HCT116 (cell line): Measurements from ENCODE around the gene DDX10.

Experiments used
- CEBPB ChIP-seq: IDR thresholded peaks from 2 replicates; pipeline ENCODE4 v1.6.1; 2012; ENCODE audit warnings: low read depth
- EGR1 ChIP-seq: IDR thresholded peaks from 2 replicates; pipeline ENCODE4 v1.6.1; 2012; ENCODE audit warnings: low read depth
- EZH2 ChIP-seq: fragments of 200-600 bp; sonication (generic); IDR thresholded peaks from 2 replicates; pipeline ENCODE4 v1.6.1; 2017; ENCODE audit warnings: antibody characterized with exemption, mixed run types
- SIN3A ChIP-seq: IDR thresholded peaks from 2 replicates; pipeline ENCODE4 v1.6.1; 2012; ENCODE audit warnings: low read depth
- ZNF274 ChIP-seq: fragments of 200-500 bp; sonication (Bioruptor generic); IDR thresholded peaks from 2 replicates; pipeline ENCODE4 v1.6.1; 2014; ENCODE audit warnings: mild to moderate bottlenecking, low read depth, low read length, inconsistent platforms
- TF ChIP-seq, protein P1 (sequence below), 3 experiments: fragments of 200-600 bp in 1 of 3; sonication (generic) in 1 of 3; IDR thresholded peaks in 2 of 3; conservative IDR thresholded peaks in 1 of 3; 2 replicates each; pipeline ENCODE4 v1.5.1; 2012 to 2017; ENCODE audit warnings: low read depth in 2 of 3, low read length in 2 of 3, antibody characterized with exemption in 1 of 3, borderline replicate concordance in 1 of 3, control low read depth in 1 of 3, mild to moderate bottlenecking in 1 of 3, mixed read lengths in 1 of 3, mixed run types in 1 of 3, moderate library complexity in 1 of 3; ENCODE audit not compliant: insufficient read depth in 1 of 3
- TF ChIP-seq, protein P2 (sequence below): IDR thresholded peaks from 2 replicates; pipeline ENCODE4 v1.6.1; 2012

DNA sequence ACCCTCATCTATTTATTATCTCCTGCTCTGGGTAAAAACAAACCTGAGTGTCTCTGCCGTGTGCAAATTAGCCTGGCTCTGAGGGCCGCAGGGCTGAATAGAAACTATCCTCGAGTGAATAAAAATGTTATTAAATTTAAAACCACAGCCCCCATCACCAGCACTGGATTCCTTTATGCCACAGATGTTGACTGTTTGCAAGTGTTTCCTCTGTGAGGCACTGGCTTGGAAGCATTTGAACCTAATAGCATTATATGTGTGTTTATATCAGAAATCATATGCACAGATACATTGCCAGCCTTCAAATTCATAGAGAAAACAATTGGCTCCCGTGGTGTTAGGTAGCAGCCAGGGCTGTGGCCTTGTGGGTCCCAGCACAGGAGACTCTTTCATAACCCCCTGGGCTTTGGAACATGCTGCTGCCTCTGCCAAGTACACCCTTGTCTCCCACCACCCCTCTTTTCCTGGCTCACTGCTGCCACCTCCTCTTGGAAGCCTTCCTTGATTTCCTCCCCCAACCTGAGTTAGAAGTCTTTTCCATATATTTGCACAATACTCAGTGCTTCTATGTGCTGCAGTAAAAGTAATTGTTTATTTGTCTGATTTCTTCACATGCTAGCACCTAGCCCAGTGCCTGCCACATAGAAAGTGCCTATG is 294.4 kb downstream of the DDX10 start:
- TF ChIP-seq, protein P1, sequence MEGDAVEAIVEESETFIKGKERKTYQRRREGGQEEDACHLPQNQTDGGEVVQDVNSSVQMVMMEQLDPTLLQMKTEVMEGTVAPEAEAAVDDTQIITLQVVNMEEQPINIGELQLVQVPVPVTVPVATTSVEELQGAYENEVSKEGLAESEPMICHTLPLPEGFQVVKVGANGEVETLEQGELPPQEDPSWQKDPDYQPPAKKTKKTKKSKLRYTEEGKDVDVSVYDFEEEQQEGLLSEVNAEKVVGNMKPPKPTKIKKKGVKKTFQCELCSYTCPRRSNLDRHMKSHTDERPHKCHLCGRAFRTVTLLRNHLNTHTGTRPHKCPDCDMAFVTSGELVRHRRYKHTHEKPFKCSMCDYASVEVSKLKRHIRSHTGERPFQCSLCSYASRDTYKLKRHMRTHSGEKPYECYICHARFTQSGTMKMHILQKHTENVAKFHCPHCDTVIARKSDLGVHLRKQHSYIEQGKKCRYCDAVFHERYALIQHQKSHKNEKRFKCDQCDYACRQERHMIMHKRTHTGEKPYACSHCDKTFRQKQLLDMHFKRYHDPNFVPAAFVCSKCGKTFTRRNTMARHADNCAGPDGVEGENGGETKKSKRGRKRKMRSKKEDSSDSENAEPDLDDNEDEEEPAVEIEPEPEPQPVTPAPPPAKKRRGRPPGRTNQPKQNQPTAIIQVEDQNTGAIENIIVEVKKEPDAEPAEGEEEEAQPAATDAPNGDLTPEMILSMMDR (IDR thresholded peaks at IDR 0.05 in 2 of 3, conservative IDR thresholded peaks at IDR 0.05 in 1 of 3; ENCODE audit: borderline replicate concordance in 1 of 3, insufficient read depth in 1 of 3, low read depth in 2 of 3, low read length in 2 of 3), result no peak
- TF ChIP-seq, protein P2, sequence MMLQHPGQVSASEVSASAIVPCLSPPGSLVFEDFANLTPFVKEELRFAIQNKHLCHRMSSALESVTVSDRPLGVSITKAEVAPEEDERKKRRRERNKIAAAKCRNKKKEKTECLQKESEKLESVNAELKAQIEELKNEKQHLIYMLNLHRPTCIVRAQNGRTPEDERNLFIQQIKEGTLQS, result no peak
- no peak for TF ChIP-seq ZNF274
- TF ChIP-seq SIN3A, result no peak
- no peak for TF ChIP-seq EZH2
- TF ChIP-seq CEBPB, result no peak
- no peak for TF ChIP-seq EGR1
